ENCODE data around the gene CSK.

GRCh38 chr15:74823324-74823723, 41.4 kb downstream of the CSK start:
- no peak for TF ChIP-seq CTCF (IDR thresholded peaks at IDR 0.05; ENCODE audit: low read depth, low read length, poor library complexity, severe bottlenecking)
- no peak for TF ChIP-seq EZH2phosphoT487 (IDR thresholded peaks at IDR 0.05; ENCODE audit: borderline replicate concordance, low read length)

Measured in DOHH2 (cell line).